CD4-positive, alpha-beta T cell treated with Interleukin-17A for 1 hour (primary cell): ENCODE results near the gene U2AF2.

ENCODE experiments used
- DNase-seq: peaks from one replicate; pipeline ENCODE4 v3.0.0-alpha.2; 2020

Gene U2AF2

DNA sequence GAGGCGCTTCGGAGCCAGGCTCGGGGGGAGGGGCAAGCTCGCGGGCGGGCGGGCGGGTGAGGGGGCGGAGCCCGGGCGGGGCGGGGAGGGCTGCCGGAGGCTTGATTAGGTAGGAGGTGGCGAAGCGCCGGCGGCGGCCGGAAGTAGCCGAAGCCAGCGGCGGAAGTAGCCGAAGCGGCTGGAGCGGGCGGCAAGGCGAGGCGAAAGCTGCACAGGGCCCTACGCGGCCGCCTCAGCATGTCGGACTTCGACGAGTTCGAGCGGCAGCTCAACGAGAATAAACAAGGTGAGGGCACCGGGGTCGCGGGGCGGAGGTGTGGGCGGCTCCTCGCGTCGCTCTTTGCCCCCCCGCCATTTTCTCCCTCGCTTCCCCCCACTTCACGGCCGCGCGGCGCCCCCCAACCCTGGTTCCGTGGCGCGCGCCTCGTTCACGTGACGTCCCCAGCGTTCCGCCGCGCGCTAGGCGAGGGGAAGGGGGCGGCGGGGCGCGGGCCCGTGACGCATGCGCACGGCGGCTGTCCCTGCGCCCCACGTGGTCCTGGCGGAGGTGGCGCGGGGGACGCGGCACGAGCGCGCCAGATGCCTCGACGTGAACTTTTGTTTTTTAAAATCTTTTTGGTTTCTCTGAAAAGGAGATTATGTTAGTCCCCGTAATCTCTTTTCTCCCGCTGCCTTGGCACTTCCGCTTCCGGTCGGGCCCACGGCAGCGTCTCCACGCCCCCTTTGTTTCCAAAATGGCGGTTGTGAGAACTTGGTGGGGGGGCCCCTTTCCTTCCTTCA is at the start of gene U2AF2:
U2AF2 (plus strand) TSS at position 168 of the 780 bp plus-strand sequence; CDS start at position 238, 70 bp downstream.
- peak; percentile 97 for DNase-seq

DNA sequence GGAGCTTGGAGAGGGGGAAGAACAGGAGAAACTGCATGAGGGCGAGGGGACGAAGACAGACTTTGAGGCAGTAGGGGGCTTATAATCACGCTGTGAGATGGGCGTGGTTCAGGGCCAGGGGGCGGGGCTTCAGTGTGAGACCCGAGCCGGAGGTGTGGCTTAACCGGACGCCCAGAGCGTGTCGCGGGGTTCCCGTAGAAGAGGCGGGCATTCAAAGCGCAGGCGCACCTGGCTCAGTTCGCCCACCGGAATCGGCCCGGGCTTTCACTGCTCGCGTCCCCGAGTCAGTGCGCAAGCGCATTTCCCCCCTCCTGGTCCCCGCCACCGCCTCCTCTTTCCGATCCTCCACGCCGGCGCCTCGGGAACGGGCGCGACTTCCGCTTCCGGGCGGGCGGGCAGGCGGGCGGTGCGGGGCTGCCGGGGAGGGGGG is 49.6 kb upstream of the U2AF2 start:
- DNase-seq = peak; percentile 98

DNA sequence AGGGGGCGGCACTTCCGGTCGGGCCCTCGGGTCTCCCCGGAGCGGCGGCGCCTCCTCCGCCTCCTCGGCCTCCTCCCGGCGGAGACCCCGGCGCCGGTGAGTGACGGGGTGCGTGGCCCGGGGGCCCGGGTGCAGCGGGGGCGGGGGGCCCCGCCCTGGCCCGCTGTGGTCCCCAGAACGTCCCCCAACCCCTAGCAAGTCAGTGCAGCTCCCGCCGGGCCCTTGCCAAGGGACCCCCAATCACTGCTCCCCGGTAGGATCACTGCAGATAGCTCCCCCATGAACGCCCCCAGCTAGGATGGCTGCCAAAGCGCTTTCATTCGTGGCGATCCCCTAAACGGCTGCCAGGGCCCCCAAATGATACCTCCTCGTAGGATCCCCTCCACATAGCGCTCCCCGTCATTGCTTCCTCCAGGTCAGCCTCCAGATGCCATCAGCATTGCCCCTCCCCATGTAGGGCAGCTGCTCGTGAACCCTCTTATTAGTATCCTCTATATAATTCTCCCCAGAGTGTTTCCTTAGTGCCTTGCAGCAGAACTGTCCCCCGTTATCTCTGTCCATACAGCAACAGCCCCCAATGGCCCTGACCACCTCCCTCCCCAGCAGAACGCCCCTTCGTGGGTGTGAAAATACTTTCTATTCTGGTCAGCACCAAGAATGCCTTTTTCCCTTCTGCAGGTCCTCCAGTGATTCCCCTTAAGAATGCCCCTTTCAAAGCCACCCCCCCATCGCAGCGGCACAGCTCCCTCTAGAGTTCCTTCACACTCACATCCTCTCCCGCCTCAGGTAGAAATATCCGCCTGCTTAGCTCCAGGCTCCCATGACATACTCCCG is 49.0 kb upstream of the U2AF2 start, which contains the start of gene ZNF865:
ZNF865 (plus strand) TSS at position 11 of the 834 bp plus-strand sequence. CDS start 7,972 bp downstream, outside the sequence.
- peak; percentile 77 for DNase-seq

DNA sequence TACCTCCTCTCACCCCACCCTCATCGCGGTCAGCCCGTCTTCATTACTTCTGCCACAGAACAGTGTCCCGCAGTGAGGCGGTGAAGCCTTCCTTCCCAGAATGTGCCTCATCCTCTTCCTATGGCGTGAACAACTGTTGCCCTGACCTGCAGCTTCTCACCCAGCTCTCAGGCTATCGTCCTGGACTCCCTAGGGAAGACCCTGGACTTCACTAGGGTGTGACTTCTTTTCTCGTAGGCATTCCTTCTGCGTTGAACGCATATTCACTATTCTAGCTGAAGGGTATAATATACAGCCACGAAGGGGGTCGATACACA is 48.4 kb upstream of the U2AF2 start:
- DNase-seq = no peak

DNA sequence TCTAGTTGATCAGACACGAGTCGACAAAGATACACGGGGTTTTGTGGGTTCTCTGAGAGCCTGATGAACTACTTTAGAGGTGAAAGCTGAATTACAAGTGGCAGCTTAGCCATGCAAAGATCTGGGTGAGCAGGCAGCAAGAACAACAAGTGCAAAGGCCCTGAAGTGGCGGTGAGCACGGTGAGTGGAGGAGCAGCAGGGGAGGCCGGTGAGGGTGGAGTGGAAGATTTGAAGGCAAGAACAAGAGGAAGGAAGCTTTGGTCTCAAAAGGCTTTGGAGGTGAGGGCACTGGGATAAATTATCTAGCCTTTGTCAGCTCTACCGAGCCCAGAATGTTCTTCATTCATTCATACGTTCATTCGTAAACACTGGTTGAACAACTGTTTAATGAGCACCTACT is 48.0 kb upstream of the U2AF2 start:
- no peak for DNase-seq

DNA sequence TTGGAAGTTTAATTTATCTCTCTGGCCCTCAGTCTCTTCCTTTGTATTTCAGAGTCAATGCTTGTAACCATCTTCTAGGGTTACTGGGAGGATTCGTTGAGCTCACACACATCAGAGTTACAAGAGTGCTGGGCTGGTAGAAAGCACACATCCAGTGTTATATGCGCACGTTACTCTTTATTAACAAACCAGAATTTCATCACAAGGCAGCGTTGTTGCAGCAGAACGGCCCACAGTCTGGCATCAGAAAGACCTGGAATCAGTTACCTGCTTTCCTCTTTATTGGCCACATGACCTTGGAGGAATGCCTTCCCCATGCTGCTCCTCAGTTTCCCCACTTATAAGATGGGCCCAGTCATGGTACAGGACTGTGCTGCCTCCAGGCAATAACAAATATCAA is 45.5 kb upstream of the U2AF2 start:
- DNase-seq = no peak

DNA sequence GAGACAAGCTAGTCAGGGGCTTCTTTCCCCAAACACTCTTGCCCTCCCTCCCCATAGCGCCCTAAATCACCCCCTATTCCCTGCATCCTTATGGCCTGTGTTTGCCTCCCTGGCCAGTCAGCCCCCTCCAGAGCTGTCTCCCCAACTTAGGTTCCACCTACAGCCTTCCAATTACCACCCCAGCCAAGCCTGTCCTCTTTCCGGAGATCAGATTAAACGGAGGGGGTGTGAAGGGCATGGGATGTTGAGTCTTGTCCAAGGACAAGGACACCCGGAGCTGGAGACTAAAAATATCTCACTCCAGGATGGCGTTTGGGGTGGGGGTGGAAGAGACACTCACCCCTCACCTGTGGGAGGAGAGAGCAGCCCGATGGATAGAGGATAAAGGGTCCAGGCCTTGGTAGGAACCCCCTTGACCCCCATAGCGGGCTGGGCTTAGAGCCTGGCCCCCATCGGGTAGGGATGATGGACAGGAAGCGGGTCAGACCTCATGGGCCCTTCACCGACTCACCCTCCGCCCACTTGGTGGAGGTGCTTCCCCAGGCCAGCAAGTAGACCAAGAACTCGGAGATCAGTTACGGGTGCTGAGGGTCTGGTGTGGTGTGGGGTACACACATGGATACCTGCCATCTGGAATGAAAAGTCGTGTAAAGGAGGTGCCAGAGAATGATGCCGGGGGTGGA is 43.4 kb upstream of the U2AF2 start:
- no peak for DNase-seq

DNA sequence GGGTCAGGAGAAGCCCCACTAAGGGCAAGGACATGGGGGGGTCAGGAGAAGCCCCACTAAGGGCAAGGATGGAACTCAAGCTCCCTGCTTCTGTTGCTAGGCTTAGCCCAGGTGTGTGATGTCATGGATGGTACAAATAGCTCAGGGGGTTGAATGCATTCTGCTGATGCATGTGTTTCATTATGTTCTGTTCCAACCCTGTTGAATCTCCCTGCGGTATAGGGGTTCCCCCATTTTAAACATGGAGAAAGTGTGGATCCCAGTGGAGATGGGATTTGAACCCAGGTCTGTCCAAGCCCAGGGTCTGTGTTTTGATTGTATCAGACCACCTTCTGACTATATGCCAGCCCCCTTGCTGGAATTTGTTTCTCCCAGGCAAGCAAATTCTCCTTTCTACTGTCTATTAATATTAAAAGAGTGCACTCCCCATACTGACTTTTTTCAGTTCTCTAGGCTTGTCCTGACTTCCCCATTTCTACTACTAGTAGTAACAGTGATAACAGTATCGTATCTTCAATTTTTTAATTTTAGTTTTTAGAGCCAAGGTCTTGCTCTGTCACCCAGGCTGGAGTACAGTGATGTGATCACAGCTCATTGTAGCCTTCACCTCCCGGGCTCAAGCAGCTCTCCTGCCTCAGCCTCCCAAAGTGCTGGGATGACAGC is 42.7 kb upstream of the U2AF2 start:
- no peak for DNase-seq

DNA sequence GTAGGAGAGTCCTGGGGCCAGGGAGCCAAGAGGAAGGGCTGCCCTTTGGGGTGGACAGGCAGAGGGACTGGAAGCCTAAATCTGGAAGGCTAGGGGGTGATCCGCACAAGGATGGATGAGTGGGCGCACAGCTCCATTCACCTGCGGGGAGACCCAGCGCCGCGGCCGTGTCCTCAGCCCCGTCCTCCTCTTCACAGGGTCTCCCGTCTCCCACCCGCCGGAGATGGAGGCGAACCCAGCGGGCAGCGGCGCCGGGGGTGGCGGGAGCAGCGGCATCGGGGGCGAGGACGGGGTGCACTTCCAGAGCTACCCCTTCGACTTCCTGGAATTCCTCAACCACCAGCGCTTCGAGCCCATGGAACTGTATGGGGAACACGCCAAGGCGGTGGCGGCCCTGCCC is 41.4 kb upstream of the U2AF2 start:
- no peak for DNase-seq

DNA sequence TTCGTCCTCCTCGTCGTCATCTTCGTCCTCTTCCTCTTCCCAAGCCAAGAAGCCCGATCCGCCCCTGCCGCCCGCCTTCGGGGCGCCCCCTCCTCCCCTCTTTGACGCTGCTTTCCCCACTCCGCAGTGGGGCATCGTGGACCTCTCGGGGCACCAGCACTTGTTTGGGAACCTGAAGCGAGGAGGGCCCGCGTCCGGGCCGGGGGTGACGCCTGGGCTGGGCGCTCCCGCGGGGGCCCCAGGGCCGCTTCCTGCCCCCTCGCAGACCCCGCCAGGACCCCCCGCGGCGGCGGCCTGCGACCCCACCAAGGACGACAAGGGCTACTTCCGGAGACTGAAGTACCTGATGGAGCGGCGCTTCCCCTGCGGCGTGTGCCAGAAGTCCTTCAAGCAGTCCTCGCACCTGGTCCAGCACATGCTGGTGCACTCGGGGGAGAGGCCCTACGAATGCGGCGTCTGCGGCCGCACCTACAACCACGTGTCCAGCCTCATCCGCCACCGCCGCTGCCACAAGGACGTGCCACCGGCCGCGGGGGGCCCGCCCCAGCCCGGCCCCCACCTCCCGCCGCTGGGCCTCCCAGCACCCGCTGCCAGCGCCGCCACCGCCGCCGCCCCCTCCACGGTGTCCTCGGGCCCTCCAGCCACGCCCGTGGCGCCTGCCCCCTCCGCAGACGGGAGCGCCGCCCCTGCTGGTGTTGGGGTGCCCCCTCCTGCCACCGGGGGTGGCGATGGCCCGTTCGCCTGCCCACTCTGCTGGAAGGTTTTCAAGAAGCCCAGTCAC is 40.7 kb upstream of the U2AF2 start:
- DNase-seq = no peak

DNA sequence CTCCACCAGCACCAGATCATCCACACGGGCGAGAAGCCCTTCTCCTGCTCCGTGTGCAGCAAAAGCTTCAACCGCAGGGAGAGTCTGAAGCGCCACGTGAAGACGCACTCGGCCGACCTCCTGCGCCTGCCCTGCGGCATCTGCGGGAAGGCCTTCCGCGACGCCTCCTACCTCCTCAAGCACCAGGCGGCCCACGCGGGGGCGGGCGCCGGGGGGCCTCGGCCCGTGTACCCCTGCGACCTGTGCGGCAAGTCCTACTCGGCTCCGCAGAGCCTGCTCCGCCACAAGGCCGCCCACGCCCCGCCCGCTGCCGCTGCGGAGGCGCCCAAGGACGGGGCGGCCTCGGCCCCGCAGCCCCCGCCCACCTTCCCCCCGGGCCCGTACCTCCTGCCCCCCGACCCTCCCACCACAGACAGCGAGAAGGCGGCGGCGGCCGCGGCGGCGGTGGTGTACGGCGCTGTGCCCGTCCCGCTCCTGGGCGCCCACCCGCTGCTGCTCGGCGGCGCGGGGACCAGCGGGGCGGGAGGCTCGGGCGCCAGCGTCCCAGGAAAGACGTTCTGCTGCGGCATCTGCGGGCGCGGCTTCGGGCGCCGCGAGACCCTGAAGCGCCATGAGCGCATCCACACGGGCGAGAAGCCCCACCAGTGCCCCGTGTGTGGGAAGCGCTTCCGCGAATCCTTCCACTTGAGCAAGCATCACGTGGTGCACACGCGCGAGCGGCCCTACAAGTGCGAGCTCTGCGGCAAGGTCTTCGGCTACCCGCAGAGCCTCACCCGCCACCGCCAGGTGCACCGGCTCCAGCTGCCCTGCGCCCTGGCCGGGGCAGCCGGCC is 39.9 kb upstream of the U2AF2 start:
- DNase-seq = no peak

DNA sequence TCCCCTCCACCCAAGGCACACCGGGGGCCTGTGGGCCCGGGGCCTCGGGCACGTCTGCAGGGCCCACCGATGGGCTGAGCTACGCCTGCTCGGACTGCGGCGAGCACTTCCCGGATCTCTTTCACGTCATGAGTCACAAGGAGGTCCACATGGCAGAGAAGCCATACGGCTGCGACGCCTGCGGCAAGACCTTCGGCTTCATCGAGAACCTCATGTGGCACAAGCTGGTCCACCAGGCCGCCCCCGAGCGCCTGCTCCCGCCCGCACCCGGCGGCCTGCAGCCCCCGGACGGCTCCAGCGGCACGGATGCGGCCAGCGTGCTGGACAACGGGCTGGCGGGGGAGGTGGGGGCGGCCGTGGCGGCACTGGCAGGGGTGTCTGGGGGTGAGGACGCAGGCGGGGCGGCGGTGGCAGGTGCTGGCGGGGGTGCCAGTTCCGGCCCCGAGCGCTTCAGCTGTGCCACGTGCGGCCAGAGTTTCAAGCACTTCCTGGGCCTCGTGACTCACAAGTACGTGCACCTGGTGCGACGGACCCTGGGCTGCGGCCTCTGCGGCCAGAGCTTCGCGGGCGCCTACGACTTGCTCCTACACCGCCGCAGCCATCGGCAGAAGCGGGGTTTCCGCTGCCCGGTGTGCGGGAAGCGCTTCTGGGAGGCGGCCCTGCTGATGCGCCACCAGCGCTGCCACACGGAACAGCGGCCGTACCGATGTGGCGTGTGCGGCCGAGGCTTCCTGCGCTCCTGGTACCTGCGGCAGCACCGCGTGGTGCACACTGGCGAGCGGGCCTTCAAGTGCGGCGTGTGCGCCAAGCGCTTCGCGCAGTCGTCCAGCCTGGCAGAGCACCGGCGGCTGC is 39.1 kb upstream of the U2AF2 start:
- DNase-seq = no peak

DNA sequence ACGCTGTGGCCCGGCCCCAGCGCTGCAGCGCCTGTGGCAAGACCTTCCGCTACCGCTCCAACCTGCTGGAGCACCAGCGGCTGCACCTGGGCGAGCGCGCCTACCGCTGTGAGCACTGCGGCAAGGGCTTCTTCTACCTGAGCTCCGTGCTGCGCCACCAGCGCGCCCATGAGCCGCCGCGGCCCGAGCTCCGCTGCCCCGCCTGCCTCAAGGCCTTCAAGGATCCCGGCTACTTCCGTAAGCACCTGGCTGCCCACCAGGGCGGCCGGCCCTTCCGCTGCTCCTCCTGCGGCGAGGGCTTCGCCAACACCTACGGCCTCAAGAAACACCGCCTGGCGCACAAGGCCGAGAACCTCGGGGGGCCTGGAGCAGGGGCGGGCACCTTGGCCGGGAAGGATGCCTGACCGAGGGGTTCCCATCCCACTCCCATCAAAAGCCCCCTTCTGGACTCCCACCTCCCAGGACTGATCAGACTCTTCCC is 38.4 kb upstream of the U2AF2 start:
- DNase-seq = no peak

DNA sequence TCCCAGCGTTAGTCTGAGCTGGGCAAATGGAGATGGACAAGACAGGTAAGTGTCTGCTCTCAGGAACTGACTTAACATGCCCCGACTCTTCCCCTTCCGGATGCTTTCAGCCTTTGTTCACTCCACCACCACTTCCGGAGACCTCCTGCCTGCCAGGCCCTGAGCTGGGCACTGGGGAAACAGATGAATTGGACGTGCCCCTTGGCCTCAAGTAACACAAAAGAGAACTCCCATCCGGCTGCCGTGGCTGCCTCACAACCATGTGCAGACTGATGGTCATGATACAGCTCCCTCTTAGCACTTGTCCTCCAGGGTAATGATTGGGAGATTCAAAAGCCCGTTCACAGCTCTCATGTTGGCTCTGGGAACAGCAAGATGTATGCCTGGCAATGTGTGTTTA is 37.4 kb upstream of the U2AF2 start:
- DNase-seq = no peak

DNA sequence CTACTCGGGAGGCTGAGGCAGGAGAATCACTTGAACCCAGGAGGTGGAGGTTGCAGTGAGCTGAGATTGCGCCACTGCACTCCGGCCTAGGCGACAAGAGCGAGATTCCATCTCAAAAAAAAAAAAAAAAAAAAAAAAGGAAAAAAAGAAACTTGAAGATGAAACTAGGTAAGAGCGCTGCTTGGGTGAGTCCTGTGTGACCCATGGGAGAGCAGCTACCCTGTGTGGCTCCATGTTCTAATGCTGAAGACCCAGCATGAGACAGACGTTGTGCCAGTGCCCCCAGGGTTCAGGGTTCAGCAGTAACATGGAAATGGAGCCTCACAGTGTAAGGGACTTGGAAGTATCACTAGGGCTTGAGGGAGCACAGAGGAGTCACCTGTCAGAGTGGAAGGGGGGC is 36.4 kb upstream of the U2AF2 start:
- no peak for DNase-seq

DNA sequence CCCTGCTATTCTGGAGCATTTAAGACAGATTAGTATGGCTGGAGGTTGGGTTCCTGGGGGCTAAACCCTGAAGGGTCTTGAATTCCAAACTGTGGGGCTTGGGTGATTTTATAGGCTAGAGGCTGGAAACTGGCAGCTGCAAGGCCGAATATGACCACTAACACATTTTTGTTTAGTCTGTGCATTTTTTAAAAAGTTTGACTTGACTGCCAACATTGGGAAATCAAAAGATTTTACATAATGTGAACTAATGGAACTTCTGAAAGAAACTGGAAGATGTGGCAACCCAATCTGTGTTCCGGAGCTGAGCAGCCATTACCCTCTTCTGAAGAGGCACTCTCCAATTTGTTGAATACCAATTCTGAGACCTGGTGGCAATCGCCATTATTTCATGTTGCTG is 35.5 kb upstream of the U2AF2 start:
- no peak for DNase-seq

DNA sequence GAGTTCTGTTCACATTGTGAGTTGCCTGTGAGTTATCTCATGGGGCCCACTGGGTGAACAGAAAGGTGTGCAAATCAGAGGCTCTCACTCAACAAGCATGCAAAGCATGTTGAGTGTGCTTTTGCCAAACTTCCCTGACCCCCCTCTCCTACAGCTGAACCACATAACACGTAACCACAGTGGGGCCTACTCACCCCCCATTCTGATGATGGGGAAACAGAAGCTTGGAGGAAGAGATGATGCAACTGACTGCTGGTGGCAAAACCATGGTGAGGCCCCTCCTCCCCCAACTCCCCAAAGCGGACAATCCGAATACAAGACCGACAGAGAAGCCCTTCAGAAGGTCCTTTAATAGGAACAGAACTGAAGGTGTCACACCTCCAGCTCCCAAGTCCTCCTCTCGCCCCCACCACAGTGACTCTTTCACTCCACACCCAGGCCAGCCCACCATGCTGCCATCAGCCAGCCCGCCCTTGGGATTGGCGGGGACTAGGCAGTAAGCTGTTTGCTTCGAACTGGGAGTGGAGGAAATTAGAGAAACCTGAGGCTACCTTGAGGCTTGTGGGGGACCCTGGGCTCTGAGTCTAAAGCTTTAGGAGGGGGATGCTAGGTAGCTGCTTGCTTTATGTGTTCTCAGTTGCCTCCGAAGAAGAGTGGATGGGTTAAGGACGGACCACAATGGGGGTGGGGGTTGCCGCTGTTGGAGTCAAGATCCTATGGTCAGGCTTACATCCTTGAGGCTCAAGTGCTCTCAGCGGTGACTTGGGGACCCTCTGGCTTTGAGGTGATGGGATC is 34.2 kb upstream of the U2AF2 start:
- DNase-seq = peak; percentile 44

DNA sequence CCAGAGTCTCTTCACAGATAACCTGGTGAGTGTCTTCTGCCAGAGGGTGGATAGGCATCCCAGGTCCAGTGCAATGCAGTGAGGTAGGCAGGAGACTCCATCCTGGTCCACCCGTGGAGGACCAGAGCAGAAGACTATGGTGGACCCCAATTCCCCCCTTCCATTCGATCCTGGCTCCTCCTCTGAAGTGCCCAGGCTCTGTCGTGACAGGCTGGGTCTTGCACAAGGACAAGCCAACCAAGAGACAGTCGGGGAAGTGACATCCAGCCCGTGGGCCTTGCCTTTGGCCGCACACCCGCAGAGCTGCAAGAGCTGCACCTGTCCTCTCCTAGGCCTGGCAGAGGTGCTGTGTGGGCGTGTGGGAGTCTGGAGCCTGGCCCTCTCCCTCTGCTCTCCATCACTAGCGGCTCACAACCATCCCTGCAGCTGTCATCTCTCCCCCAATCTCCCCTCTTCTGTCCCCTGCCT is 33.6 kb upstream of the U2AF2 start:
- no peak for DNase-seq

DNA sequence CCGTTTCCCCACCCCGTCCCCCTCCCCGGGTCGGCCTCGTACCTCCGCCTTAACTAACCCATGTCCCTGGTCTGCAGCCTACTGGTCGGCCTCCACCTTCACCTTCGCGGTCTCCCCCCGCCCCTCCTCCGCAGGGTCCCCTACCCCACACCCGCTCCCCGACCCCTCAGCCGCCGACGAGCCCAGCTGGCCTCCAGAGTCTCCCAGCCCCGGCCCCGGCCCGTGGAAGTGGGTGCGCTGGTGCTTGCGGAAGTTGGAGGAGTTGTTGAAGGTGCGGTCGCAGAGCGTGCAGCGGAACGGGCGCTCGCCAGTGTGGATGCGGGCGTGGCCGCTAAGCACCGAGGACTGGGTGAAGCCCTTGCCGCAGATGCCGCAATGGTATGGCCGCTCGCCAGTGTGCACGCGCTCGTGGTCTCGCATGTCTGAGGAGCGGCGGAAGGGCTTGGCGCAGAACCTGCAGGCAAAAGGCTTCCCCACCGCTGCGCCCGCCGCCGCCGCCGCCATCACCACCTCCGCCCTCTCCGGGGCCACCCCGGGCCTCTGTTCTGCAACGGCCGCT is 33.1 kb upstream of the U2AF2 start:
- no peak for DNase-seq
